OCI-LY7 (cell line): ENCODE data around the gene CCDC178. TPM values are rescaled to one million over a fixed set of nuclear protein-coding genes. Genes with fewer than 3 reads are reported as not detected.

Experiments used
- BruUV-seq: library from RNA; stranded (reverse); fragments of 400-500 nt; replicated peaks from 2 replicates; lab custom pipeline; 2021; lab: Mats Ljungman, UMichigan
- CTCF ChIA-PET: fragments of 300-600 bp; sonication (Branson Sonifier 250); formaldehyde crosslinking; loops from one replicate; lab custom pipeline; 2022; ENCODE audit warnings: antibody characterized with exemption; ENCODE audit not compliant: unreplicated experiment; lab: Charles Lee
- POLR2A ChIA-PET: fragments of 300-600 bp; sonication (Branson Sonifier 250); formaldehyde crosslinking; loops from one replicate; lab custom pipeline; 2022; ENCODE audit warnings: antibody characterized with exemption; lab: Charles Lee
- DNase-seq: peaks from one replicate; pipeline ENCODE4 v3.0.0-alpha.2; 2015; ENCODE audit warnings: low spot score
- H2AFZ ChIP-seq: fragments of 200-600 bp; sonication (generic), shearing (Covaris generic); 2 replicates; pipeline ENCODE4 v1.6.1; 2014; ENCODE audit warnings: mild to moderate bottlenecking, antibody characterized with exemption, low read length, moderate library complexity
- H3K27ac ChIP-seq: fragments of 200-600 bp; sonication (generic); 2 replicates; pipeline ENCODE4 v1.5.1; 2014; ENCODE audit warnings: mixed run types, low read depth, mild to moderate bottlenecking, moderate library complexity, low read length, inconsistent platforms; ENCODE audit not compliant: poor library complexity, severe bottlenecking
- H3K36me3 ChIP-seq: fragments of 200-600 bp; sonication (generic); 2 replicates; pipeline ENCODE4 v1.6.1; 2014; ENCODE audit warnings: mild to moderate bottlenecking, antibody characterized with exemption, low read length, moderate library complexity, mixed read lengths; ENCODE audit not compliant: insufficient read depth
- H3K4me1 ChIP-seq: fragments of 200-600 bp; sonication (generic); 2 replicates; pipeline ENCODE4 v1.5.1; 2014; ENCODE audit warnings: mild to moderate bottlenecking, low read length; ENCODE audit not compliant: insufficient read depth, poor library complexity, severe bottlenecking
- H3K4me2 ChIP-seq: fragments of 200-600 bp; sonication (generic); 2 replicates; pipeline ENCODE4 v1.6.1; 2014; ENCODE audit warnings: mild to moderate bottlenecking, low read length
- H3K4me3 ChIP-seq: fragments of 200-600 bp; sonication (generic); 2 replicates; pipeline ENCODE4 v1.5.1; 2014; ENCODE audit warnings: mild to moderate bottlenecking, low read depth, low read length; ENCODE audit not compliant: poor library complexity, severe bottlenecking
- H3K79me2 ChIP-seq: fragments of 200-600 bp; sonication (generic); 2 replicates; pipeline ENCODE4 v1.6.1; 2016; ENCODE audit warnings: low read depth, mild to moderate bottlenecking, low read length, moderate library complexity, mixed read lengths; ENCODE audit not compliant: insufficient read depth
- H3K9me2 ChIP-seq: fragments of 200-600 bp; sonication (generic); 2 replicates; pipeline ENCODE4 v1.6.1; 2016; ENCODE audit warnings: mild to moderate bottlenecking, low read length, mixed read lengths; ENCODE audit not compliant: insufficient read depth
- H3K9me3 ChIP-seq: fragments of 200-600 bp; sonication (generic); 2 replicates; pipeline ENCODE4 v1.6.1; 2014; ENCODE audit warnings: mild to moderate bottlenecking, mixed run types, low read length, mixed read lengths
- H4K20me1 ChIP-seq: fragments of 200-600 bp; sonication (generic); 2 replicates; pipeline ENCODE4 v1.6.1; 2014; ENCODE audit warnings: mild to moderate bottlenecking, antibody characterized with exemption, low read length, moderate library complexity, mixed read lengths; ENCODE audit not compliant: insufficient read depth
- EZH2phosphoT487 ChIP-seq: fragments of 200-600 bp; sonication (generic); IDR thresholded peaks from 2 replicates; pipeline ENCODE4 v1.6.1; 2018; ENCODE audit warnings: low read depth, borderline replicate concordance, mild to moderate bottlenecking, mixed run types, antibody characterized with exemption, low read length, moderate library complexity, mixed read lengths
- intact Hi-C: fragments of 100-400 bp; cut with micrococcal nuclease; formaldehyde crosslinking; loops from one replicate; pipeline ENCODE4 v1.10.0; 2022; ENCODE audit not compliant: unreplicated experiment
- total RNA-seq, 2 experiments: library from RNA; depleted of rRNA in 1 of 2; stranded (reverse); fragments of >200 nt in 1 of 2; shearing (Covaris generic) in 1 of 2; gene quantifications; 2 replicates each; pipeline ENCODE4 v1.2.3, GENCODE V29; 2014 to 2022
- TF ChIP-seq, protein P1 (sequence below): fragments of 200-600 bp; sonication (generic); conservative IDR thresholded peaks from 2 replicates; pipeline ENCODE4 v1.5.1; 2014; ENCODE audit warnings: mild to moderate bottlenecking, antibody characterized with exemption, low read length, moderate library complexity, mixed read lengths

Gene CCDC178
- total RNA-seq, 2 experiments from 2014 or later, result not detected

DNA sequence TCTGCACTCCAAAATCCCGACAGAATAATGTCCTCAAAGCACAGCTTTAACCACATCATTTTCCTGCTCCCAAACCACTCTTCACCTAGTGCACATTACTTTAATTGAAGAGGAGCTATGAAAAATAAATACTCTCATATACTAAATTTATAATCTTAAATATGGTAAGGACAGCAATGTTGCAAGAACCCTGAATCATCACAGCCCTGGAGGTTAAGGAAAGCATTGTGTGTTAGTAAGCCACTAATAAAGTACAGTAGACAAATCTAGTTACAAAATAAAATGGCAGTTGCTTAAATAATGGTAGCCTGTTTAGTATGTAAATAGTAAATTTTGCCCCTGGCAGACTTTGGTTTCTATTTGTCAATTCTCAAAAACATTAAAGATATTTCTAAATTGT is 27.0 kb upstream of the CCDC178 start:
- Histone ChIP-seq H3K79me2 (no peaks in the 10 kb centered on the region), H3K9me3 (no peaks in the 10 kb centered on the region), H3K27ac (no peak overlapping the region), H3K36me3 (no peaks in the 10 kb centered on the region), H3K4me3 (no peak overlapping the region), H2AFZ (no peak overlapping the region), H3K4me2 (no peak overlapping the region), H4K20me1 (no peaks in the 10 kb centered on the region), H3K4me1 (no peaks in the 10 kb centered on the region), H3K9me2 (no peaks in the 10 kb centered on the region)
- BruUV-seq, result no TSS peak
- TF ChIP-seq, protein P1, sequence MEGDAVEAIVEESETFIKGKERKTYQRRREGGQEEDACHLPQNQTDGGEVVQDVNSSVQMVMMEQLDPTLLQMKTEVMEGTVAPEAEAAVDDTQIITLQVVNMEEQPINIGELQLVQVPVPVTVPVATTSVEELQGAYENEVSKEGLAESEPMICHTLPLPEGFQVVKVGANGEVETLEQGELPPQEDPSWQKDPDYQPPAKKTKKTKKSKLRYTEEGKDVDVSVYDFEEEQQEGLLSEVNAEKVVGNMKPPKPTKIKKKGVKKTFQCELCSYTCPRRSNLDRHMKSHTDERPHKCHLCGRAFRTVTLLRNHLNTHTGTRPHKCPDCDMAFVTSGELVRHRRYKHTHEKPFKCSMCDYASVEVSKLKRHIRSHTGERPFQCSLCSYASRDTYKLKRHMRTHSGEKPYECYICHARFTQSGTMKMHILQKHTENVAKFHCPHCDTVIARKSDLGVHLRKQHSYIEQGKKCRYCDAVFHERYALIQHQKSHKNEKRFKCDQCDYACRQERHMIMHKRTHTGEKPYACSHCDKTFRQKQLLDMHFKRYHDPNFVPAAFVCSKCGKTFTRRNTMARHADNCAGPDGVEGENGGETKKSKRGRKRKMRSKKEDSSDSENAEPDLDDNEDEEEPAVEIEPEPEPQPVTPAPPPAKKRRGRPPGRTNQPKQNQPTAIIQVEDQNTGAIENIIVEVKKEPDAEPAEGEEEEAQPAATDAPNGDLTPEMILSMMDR, result no peak
- no peak for TF ChIP-seq EZH2phosphoT487
- no peak for DNase-seq
- ChIA-PET CTCF (no interaction called here), POLR2A (no interaction called here)
- intact Hi-C loops, result no loop called here

DNA sequence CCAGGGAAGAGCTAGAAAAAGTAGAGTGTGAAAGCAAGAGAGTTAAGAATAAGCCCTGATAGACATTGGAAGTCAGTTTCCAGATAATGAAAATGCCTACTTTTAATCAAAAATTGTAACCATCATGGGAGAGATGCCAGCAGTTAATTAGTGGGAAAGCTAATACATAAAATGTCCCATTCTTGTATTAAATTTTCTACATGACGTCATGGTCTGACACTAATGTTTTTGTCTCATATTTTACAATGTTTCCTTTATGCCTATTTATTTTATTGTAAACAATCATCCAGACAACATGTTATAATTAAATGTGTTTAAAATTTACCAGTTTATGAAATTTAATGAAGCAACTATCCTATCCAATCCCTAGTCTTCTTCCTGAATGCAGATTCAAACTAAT is 26.3 kb upstream of the CCDC178 start:
- H3K79me2 ChIP-seq, result no peaks in the 10 kb centered on the region
- BruUV-seq, result no TSS peak
- H3K36me3 ChIP-seq, result no peaks in the 10 kb centered on the region
- no peak overlapping the region for H2AFZ ChIP-seq
- H3K9me3 ChIP-seq, result no peaks in the 10 kb centered on the region
- intact Hi-C loops, result no loop called here
- POLR2A ChIA-PET, result interaction anchor here (0.7 kb wide), 1 partner anchor 927 kb away, joined by 4 read pairs; no protein-coding TSS in a partner anchor
- CTCF ChIA-PET, result no interaction called here
- no peaks in the 10 kb centered on the region for H4K20me1 ChIP-seq
- H3K4me2 ChIP-seq, result no peak overlapping the region
- no peaks in the 10 kb centered on the region for H3K9me2 ChIP-seq
- no peak for TF ChIP-seq EZH2phosphoT487
- TF ChIP-seq, protein P1, result no peak
- DNase-seq, result no peak
- no peak overlapping the region for H3K27ac ChIP-seq
- H3K4me3 ChIP-seq, result no peak overlapping the region
- no peaks in the 10 kb centered on the region for H3K4me1 ChIP-seq

DNA sequence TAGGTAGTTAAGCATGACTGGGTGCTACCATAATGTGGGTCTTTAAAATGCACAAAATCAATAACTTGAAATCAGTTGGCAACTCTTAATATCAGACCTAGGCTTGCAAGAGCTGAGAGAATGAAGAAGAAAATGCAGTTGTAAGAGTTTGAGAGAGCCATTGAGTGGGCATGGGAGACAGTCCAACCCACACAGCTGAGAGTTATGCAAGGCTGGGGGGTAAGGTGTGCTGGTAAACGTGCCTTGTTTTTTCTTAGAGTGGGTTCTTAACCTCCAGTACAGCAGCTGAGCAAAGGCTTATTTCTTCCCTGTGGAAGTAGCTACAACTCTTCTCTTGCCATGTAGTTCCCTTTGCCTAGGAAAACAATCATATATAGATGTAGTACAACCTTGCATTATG is 20.2 kb upstream of the CCDC178 start:
- Histone ChIP-seq H3K4me2 (no peak overlapping the region), H3K79me2 (no peaks in the 10 kb centered on the region), H3K36me3 (no peaks in the 10 kb centered on the region), H3K9me3 (no peaks in the 10 kb centered on the region), H4K20me1 (no peaks in the 10 kb centered on the region), H2AFZ (no peak overlapping the region), H3K4me1 (no peaks in the 10 kb centered on the region), H3K27ac (no peak overlapping the region), H3K4me3 (no peak overlapping the region), H3K9me2 (no peaks in the 10 kb centered on the region)
- POLR2A ChIA-PET, result no interaction called here
- intact Hi-C loops, result no loop called here
- DNase-seq, result no peak
- TF ChIP-seq EZH2phosphoT487, result no peak
- TF ChIP-seq, protein P1, result no peak
- no TSS peak for BruUV-seq
- CTCF ChIA-PET, result no interaction called here
